SK-N-SH (cell line): ENCODE data around the gene ARL17A. TPM values are rescaled to one million over a fixed set of nuclear protein-coding genes. Genes with fewer than 3 reads are reported as not detected.
"Not testable (repeated sequence)": the region's sequence is repeated elsewhere in the genome, so short reads cannot be mapped to it uniquely, and the experiment has no call there.

Source experiments
- CTCF ChIA-PET: fragments of 300-600, 350-600 bp; formaldehyde crosslinking; extraction: SDS; loops from one replicate; lab custom pipeline; 2021; lab: Yijun Ruan, JAX
- POLR2A ChIA-PET: fragments of 350-600 bp; sonication (Branson Sonifier 250); formaldehyde crosslinking; extraction: SDS; loops from one replicate; lab custom pipeline; 2020; ENCODE audit warnings: antibody characterized with exemption, inconsistent platforms; lab: Yijun Ruan, JAX
- DNase-seq: peaks from one replicate; pipeline ENCODE4 v3.0.0; 2012
- H2AFZ ChIP-seq: fragments of 200-600 bp; sonication (generic); 2 replicates; pipeline ENCODE4 v1.8.1; 2016; ENCODE audit warnings: antibody characterized with exemption, mild to moderate bottlenecking, low read depth
- H3F3A ChIP-seq: fragments of 200-600 bp; sonication (generic); replicated peaks from 2 replicates; pipeline ENCODE3; 2016; ENCODE audit warnings: antibody characterized with exemption, mild to moderate bottlenecking; ENCODE audit not compliant: insufficient read depth
- H3K27ac ChIP-seq, 2 experiments: fragments of 200-500 bp in 1 of 2; fragments of 200-600 bp in 1 of 2; sonication (Bioruptor generic) in 1 of 2; sonication (generic), shearing (Covaris generic) in 1 of 2; 2 replicates each; pipeline versions ENCODE4 v1.5.1 to v1.6.1; 2014 to 2016; ENCODE audit warnings: low read depth in 2 of 2, inconsistent platforms in 1 of 2, low read length in 1 of 2, mild to moderate bottlenecking in 1 of 2, mixed read lengths in 1 of 2
- H3K27me3 ChIP-seq: fragments of 200-600 bp; sonication (generic), shearing (Covaris generic); 2 replicates; pipeline ENCODE4 v1.6.1; 2016; ENCODE audit warnings: mixed run types; ENCODE audit not compliant: insufficient read depth
- H3K36me3 ChIP-seq, 2 experiments: fragments of 200-500 bp in 1 of 2; fragments of 200-600 bp in 1 of 2; sonication (Bioruptor generic) in 1 of 2; sonication (generic) in 1 of 2; replicated peaks in 1 of 2; 2 replicates each; pipeline versions ENCODE3 to v1.5.1; 2014 to 2016; ENCODE audit warnings: low read length in 1 of 2, mild to moderate bottlenecking in 1 of 2; ENCODE audit not compliant: insufficient read depth in 2 of 2, control insufficient read depth in 1 of 2
- H3K4me1 ChIP-seq, 2 experiments: fragments of 200-500 bp in 1 of 2; fragments of 200-600 bp in 1 of 2; sonication (Bioruptor generic) in 1 of 2; sonication (generic), shearing (Covaris generic) in 1 of 2; 2 replicates each; pipeline versions ENCODE4 v1.5.1 to v1.6.1; 2014 to 2016; ENCODE audit warnings: low read depth in 1 of 2, low read length in 1 of 2, mixed run types in 1 of 2; ENCODE audit not compliant: insufficient read depth in 2 of 2, control insufficient read depth in 1 of 2
- H3K4me2 ChIP-seq: fragments of 200-600 bp; sonication (generic), shearing (Covaris generic); 2 replicates; pipeline ENCODE4 v1.6.1; 2017; ENCODE audit warnings: mixed run types
- H3K4me3 ChIP-seq, 2 experiments: fragments of 200-500 bp in 1 of 2; fragments of 200-600 bp in 1 of 2; sonication (Bioruptor generic) in 1 of 2; sonication (generic), shearing (Covaris generic) in 1 of 2; 2 replicates each; pipeline versions ENCODE4 v1.5.1 to v1.8.1; 2014 to 2016; ENCODE audit warnings: low read depth in 2 of 2, inconsistent platforms in 1 of 2, low read length in 1 of 2, mild to moderate bottlenecking in 1 of 2, mixed read lengths in 1 of 2, moderate library complexity in 1 of 2
- H3K79me2 ChIP-seq: fragments of 200-600 bp; sonication (generic); 2 replicates; pipeline ENCODE4 v1.8.1; 2017; ENCODE audit warnings: mild to moderate bottlenecking; ENCODE audit not compliant: insufficient read depth
- H3K9ac ChIP-seq: fragments of 200-600 bp; sonication (generic); 2 replicates; pipeline ENCODE4 v1.6.1; 2017; ENCODE audit warnings: mixed run types
- H3K9me2 ChIP-seq: fragments of 200-600 bp; sonication (generic); 2 replicates; pipeline ENCODE4 v1.6.1; 2017; ENCODE audit warnings: mixed run types
- H3K9me3 ChIP-seq: fragments of 200-600 bp; sonication (generic); 2 replicates; pipeline ENCODE4 v1.6.1; 2017; ENCODE audit warnings: mixed run types, mild to moderate bottlenecking, moderate library complexity
- H4K20me1 ChIP-seq: fragments of 200-600 bp; sonication (generic); 2 replicates; pipeline ENCODE4 v1.6.1; 2017; ENCODE audit warnings: mild to moderate bottlenecking, mixed run types; ENCODE audit not compliant: insufficient read depth
- WGBS: methylation state at CpG from one replicate; pipeline ENCODE4 v1.1.6; 2017; ENCODE audit warnings: low lambda C conversion rate; 5-methylcytosine and 5-hydroxymethylcytosine counted together
- polyA plus RNA-seq, 3 experiments: library from polyadenylated mRNA; depleted of rRNA; stranded (reverse); fragments of >200 nt; gene quantifications; 2 replicates each; pipeline ENCODE4 v1.2.3, GENCODE V29; 2012
- small RNA-seq, 7 experiments: library from RNA; depleted of rRNA; stranded (forward); fragments of <200 nt; gene quantifications; one replicate each; pipeline ENCODE3, GENCODE V24; 2012

The ARL17A gene
- polyA plus RNA-seq, 1 of the 3 experiments (the other 2 are of a cell fraction), result 2.9 TPM

DNA sequence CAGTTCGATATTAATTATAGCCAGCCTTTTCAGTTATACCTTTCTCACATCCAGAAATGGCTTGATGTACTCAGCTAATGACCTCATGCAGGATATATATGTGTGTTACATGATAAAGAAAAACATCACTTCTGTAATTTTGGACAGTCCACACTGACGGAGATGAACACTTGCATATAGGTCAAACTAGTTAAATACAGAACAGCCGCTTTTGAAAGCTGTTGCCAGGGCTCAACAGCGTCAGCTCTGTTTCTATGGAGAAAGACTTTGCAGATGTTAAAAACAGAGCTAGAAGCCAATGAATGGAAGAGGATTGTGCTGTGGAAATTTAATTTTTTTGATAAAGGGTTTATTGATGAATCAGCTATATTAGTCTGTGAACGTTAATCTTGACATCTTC is 111.9 kb downstream of the ARL17A start:
- H3K27ac ChIP-seq, DNase-seq, H3K9me2 ChIP-seq, H3K9me3 ChIP-seq, H4K20me1 ChIP-seq, H2AFZ ChIP-seq, CTCF ChIA-PET, H3K4me1 ChIP-seq, H3K27me3 ChIP-seq, H3K4me3 ChIP-seq, H3K9ac ChIP-seq, H3K79me2 ChIP-seq, POLR2A ChIA-PET, H3K36me3 ChIP-seq, H3F3A ChIP-seq, H3K4me2 ChIP-seq: not testable (repeated sequence)
- no CpG with 5 or more reads among the region's 5 CpGs for WGBS

Small RNAs within 50 kb of the gene (small RNA-seq; reads per million reads assigned to genes)
- gene RN7SL199P, result 0 reads per million in 7 experiments

Other genes with a start within 250 kb of the ARL17A start
- 2.9 and 3.0 TPM in 2 replicates for gene ARL17B, start 217.9 kb downstream of the ARL17A start, polyA plus RNA-seq (2012; rRNA removed)
- gene LRRC37A2, start 67.2 kb downstream of the ARL17A start, polyA plus RNA-seq (2012; rRNA removed), result 3.2 and 3.5 TPM in 2 replicates
- gene NSF, start 11.0 kb upstream of the ARL17A start, polyA plus RNA-seq (2012; rRNA removed), result 31.4 and 40.8 TPM in 2 replicates
- 5.3 and 7.6 TPM in 2 replicates for gene WNT3, start 239.0 kb upstream of the ARL17A start, polyA plus RNA-seq (2012; rRNA removed)